Fibroblast of pulmonary artery (primary cell): ENCODE results near the gene TYROBP.
A peak's percentile ranks its signal among the peaks of the same experiment; 100 is the strongest.

Experiments
- DNase-seq: peaks from one replicate; pipeline ENCODE4 v3.0.0-alpha.2; 2010; ENCODE audit warnings: low read depth
- H3K4me3 ChIP-seq: replicated peaks from 2 replicates; pipeline ENCODE4 v1.5.1; 2011; ENCODE audit warnings: low read depth, mild to moderate bottlenecking, control low read depth, low read length, moderate library complexity
- TF ChIP-seq, protein P1 (sequence below): IDR thresholded peaks from 2 replicates; pipeline ENCODE4 v1.5.1; 2011; ENCODE audit warnings: mild to moderate bottlenecking, control low read depth, low read length, inconsistent platforms; ENCODE audit errors: missing control alignments

Gene TYROBP

DNA sequence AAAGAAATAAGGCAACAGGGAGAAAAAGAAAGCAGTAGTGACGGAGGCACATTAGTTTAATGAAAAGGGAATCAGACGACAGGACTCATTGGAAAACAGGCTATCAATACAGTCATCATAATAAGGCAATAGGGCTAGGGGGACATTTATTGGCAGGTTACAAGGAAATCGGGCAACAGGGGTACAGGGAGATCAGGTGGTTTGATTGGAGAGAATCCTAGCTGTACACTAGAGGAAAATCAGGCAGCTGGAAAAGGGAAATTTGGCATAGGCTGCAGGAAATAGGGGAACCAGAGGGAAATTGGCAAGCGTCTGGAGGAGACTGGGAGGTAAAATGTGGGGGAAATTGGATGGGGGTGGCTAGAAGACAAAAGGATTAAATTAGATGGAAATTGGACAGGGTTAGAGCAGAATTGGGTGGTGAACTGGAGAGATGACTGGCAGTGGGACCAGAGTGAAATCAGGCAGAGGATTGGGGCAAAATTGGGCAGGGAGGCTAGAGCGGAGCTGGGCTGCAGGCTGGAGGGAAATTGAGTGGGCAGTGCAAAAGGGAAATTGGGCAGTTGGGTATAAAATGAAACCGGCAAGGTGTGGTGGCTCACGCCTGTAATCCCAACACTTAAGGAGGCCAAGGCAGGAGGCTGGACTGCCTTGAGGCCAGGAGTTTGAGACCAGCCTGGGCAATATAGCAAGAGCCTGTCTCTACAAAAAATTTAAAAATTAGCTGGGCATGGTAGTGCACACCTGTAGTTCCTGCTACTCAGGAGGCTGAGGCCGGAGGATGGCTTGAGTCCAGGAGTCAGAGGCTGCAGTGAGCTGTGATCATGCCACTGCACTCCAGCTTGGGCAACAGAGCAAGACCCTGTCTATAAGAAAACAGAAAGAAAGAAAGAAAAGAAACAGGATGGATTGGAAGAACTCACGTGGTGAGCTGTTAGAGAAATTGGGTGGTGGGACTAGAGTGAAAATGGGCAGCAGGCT lies 35.5 kb upstream of the TYROBP start:
- DNase-seq, result no peak
- H3K4me3 ChIP-seq, result no peak overlapping the region
- TF ChIP-seq, protein P1, sequence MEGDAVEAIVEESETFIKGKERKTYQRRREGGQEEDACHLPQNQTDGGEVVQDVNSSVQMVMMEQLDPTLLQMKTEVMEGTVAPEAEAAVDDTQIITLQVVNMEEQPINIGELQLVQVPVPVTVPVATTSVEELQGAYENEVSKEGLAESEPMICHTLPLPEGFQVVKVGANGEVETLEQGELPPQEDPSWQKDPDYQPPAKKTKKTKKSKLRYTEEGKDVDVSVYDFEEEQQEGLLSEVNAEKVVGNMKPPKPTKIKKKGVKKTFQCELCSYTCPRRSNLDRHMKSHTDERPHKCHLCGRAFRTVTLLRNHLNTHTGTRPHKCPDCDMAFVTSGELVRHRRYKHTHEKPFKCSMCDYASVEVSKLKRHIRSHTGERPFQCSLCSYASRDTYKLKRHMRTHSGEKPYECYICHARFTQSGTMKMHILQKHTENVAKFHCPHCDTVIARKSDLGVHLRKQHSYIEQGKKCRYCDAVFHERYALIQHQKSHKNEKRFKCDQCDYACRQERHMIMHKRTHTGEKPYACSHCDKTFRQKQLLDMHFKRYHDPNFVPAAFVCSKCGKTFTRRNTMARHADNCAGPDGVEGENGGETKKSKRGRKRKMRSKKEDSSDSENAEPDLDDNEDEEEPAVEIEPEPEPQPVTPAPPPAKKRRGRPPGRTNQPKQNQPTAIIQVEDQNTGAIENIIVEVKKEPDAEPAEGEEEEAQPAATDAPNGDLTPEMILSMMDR, result no peak

DNA sequence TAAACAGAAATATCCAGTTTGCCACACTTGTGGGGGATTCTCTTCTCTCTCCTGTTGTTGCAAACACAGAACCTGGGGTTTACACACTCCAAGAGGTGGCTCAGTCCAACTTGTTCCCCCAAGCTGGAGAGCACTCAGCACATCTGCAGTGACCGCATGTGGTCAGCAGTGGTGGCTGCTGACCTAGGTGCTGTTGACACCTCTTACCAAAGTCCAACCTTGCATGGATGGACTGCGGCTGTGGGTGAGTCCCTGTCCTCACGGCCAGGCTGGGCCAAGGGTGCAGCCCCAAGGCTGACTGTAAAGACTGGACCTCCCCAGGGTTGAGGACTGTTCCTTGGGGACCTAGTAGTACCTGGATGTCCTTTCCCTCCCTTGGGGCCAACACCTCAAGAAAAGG lies 34.1 kb upstream of the TYROBP start:
- TF ChIP-seq, protein P1, result no peak
- no peak overlapping the region for H3K4me3 ChIP-seq
- DNase-seq, result no peak

DNA sequence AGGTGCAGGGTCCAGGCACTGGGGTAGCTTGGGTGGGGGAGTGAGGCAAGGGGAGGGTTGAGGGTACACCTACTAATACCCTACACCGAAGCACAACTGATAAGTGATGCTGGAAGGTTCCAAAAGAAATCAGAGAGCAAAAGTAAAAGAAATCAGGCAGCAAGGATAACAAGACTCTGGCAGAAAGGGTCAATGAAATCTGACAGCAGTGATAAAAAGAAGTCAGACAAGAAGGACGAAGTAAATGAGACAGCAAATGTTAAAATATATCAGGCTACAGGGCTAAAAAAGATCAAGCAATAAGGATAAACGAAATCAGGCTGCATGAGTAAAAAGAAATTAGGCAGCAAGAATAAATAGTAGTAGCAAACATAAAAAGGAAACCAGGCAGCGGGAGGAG lies 32.7 kb upstream of the TYROBP start:
- DNase-seq, result no peak
- TF ChIP-seq, protein P1, result no peak
- H3K4me3 ChIP-seq, result no peak overlapping the region

DNA sequence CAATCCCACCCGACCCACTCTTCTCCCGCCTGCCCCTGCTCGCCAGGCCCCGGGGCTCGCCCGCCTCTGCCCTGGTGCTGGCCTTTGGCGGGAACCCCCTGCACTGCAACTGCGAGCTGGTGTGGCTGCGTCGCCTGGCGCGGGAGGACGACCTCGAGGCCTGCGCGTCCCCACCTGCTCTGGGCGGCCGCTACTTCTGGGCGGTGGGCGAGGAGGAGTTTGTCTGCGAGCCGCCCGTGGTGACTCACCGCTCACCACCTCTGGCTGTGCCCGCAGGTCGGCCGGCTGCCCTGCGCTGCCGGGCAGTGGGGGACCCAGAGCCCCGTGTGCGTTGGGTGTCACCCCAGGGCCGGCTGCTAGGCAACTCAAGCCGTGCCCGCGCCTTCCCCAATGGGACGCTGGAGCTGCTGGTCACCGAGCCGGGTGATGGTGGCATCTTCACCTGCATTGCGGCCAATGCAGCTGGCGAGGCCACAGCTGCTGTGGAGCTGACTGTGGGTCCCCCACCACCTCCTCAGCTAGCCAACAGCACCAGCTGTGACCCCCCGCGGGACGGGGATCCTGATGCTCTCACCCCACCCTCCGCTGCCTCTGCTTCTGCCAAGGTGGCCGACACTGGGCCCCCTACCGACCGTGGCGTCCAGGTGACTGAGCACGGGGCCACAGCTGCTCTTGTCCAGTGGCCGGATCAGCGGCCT lies 32.1 kb upstream of the TYROBP start:
- DNase-seq, result no peak
- no peak overlapping the region for H3K4me3 ChIP-seq
- TF ChIP-seq, protein P1, result no peak

DNA sequence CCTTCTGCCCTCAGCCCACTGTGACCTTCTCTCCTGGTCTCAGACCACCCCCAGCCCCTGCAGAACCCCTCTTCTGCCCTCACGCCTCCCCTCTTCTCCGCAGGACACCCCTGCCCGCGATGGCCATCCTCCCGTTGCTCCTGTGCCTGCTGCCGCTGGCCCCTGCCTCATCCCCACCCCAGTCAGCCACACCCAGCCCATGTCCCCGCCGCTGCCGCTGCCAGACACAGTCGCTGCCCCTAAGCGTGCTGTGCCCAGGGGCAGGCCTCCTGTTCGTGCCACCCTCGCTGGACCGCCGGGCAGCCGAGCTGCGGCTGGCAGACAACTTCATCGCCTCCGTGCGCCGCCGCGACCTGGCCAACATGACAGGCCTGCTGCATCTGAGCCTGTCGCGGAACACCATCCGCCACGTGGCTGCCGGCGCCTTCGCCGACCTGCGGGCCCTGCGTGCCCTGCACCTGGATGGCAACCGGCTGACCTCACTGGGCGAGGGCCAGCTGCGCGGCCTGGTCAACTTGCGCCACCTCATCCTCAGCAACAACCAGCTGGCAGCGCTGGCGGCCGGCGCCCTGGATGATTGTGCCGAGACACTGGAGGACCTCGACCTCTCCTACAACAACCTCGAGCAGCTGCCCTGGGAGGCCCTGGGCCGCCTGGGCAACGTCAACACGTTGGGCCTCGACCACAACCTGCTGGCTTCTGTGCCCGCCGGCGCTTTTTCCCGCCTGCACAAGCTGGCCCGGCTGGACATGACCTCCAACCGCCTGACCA lies 31.4 kb upstream of the TYROBP start:
- H3K4me3 ChIP-seq, result no peak overlapping the region
- TF ChIP-seq, protein P1, result no peak
- no peak for DNase-seq

DNA sequence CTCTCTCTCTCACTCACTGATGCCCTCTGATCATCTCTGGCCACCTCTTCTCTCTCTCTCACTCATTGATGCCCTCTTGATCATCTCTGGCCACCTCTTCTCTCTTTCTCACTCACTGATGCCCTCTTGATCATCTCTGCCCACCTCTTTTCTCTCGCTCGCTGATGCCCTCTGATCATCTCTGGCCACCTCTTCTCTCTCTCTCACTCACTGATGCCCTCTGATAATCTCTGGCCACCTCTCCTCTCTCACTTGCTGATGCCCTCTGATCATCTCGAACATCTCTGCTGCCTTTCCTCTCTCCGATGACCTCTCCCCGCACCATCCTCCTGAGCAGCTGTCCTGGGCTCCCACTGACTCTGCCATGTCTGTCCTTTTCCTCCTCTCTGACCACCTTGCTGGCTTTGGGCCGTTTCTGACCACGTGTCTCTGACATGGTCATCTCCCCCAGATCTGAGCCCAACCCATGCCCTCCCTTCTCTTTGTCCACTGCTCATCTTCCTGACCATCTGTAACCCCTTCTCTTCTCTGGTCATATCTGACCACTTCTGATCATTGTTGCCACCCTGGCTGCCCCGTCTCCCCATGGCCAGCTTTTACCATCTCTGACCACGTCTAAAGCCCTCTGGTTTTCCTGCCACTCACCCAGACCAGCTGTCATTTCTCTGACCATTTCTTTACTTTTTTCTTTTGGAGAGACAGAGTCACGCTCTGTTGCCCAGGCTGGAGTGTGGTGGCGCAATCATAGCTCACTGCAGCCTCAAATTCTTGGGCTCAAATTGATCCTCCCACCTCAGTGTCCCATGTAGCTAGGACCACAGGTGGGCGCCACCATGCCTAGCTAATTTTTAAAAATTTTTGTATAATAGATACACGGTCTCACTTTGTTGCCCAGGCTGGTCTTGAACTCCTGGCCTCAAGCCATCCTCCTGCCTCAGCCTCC lies 30.5 kb upstream of the TYROBP start:
- no peak for DNase-seq
- TF ChIP-seq, protein P1, result no peak
- peak overlapping the region; percentile 78 for H3K4me3 ChIP-seq
